Measurements from ENCODE around the gene CDH13. TPM values are rescaled to one million over a fixed set of nuclear protein-coding genes. Genes with fewer than 3 reads are reported as not detected.

The CDH13 gene
- total RNA-seq, 1 donor: 102 TPM

GRCh38 chr16:82846806-82847205 is 220.0 kb downstream of the CDH13 start:
- H3K36me3 ChIP-seq (ENCODE audit: insufficient read depth, low read length): no peaks in the 10 kb centered on the region
- H3K27me3 ChIP-seq (ENCODE audit: insufficient read depth, low read length): no peaks in the 10 kb centered on the region
- TF ChIP-seq CTCF (IDR thresholded peaks at IDR 0.05; ENCODE audit: extremely low read depth, low read depth, low read length): no peak
- no peak overlapping the region for H3K4me3 ChIP-seq (ENCODE audit: insufficient read depth, low read length)
- no peak overlapping the region for H3K4me2 ChIP-seq (ENCODE audit: insufficient read depth, low read length)
- H3K27ac ChIP-seq (ENCODE audit: low read depth, low read length): no peak overlapping the region
- no peak overlapping the region for H2AFZ ChIP-seq (ENCODE audit: low read length)
- H3K4me1 ChIP-seq (ENCODE audit: insufficient read depth, low read length): no peaks in the 10 kb centered on the region
- H3K79me2 ChIP-seq (ENCODE audit: insufficient read depth, low read length): no peaks in the 10 kb centered on the region
- H4K20me1 ChIP-seq (ENCODE audit: insufficient read depth, low read length): no peaks in the 10 kb centered on the region
- H3K9me3 ChIP-seq (ENCODE audit: low read depth, low read length): no peaks in the 10 kb centered on the region
- DNase-seq (ENCODE audit: insufficient read length, low spot score, missing footprints): no peak

DNA sequence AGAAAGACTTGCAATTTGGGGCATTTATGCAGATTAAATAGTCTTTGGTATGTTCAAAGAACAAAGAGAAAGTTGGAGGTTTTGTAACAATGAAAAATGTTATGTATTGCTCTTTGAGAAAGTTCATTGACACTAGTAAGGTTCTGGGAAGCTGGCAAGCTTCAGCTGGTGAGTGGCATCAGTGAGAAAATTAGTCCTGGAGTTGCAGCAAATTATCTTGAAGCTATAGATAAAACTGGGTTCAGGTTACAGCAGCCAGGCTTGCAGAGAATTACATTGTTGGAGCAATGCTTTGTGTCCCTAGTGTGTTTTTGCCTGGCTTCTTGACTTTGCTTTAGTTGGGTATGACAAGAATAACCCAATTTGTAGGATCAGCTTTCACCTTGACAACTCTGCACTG is 221.2 kb downstream of the CDH13 start:
- Histone ChIP-seq H3K36me3 (ENCODE audit: insufficient read depth, low read length) (no peaks in the 10 kb centered on the region), H3K4me3 (ENCODE audit: insufficient read depth, low read length) (no peak overlapping the region), H3K9me3 (ENCODE audit: low read depth, low read length) (no peaks in the 10 kb centered on the region), H3K4me1 (ENCODE audit: insufficient read depth, low read length) (no peaks in the 10 kb centered on the region), H2AFZ (ENCODE audit: low read length) (no peak overlapping the region), H3K27ac (ENCODE audit: low read depth, low read length) (no peak overlapping the region), H3K79me2 (ENCODE audit: insufficient read depth, low read length) (no peaks in the 10 kb centered on the region), H4K20me1 (ENCODE audit: insufficient read depth, low read length) (peaks cover 2% of the 10 kb centered on the region), H3K4me2 (ENCODE audit: insufficient read depth, low read length) (no peak overlapping the region), H3K27me3 (ENCODE audit: insufficient read depth, low read length) (no peaks in the 10 kb centered on the region)
- no peak for TF ChIP-seq CTCF (IDR thresholded peaks at IDR 0.05; ENCODE audit: extremely low read depth, low read depth, low read length)
- no peak for DNase-seq (ENCODE audit: insufficient read length, low spot score, missing footprints)

GRCh38 chr16:82852388-82853008 is 225.7 kb downstream of the CDH13 start:
- Histone ChIP-seq H3K79me2 (ENCODE audit: insufficient read depth, low read length) (no peaks in the 10 kb centered on the region), H4K20me1 (ENCODE audit: insufficient read depth, low read length) (peaks cover 2% of the 10 kb centered on the region), H2AFZ (ENCODE audit: low read length) (no peak overlapping the region), H3K4me3 (ENCODE audit: insufficient read depth, low read length) (no peak overlapping the region), H3K4me2 (ENCODE audit: insufficient read depth, low read length) (no peak overlapping the region), H3K27ac (ENCODE audit: low read depth, low read length) (no peak overlapping the region), H3K27me3 (ENCODE audit: insufficient read depth, low read length) (no peaks in the 10 kb centered on the region), H3K4me1 (ENCODE audit: insufficient read depth, low read length) (peaks cover 2% of the 10 kb centered on the region), H3K9me3 (ENCODE audit: low read depth, low read length) (no peaks in the 10 kb centered on the region), H3K36me3 (ENCODE audit: insufficient read depth, low read length) (no peaks in the 10 kb centered on the region)
- DNase-seq (ENCODE audit: insufficient read length, low spot score, missing footprints): no peak
- no peak for TF ChIP-seq CTCF (IDR thresholded peaks at IDR 0.05; ENCODE audit: extremely low read depth, low read depth, low read length)

- Histone ChIP-seq H3K27ac (ENCODE audit: low read depth, low read length) (no peak overlapping the region), H3K9me3 (ENCODE audit: low read depth, low read length) (no peaks in the 10 kb centered on the region), H3K36me3 (ENCODE audit: insufficient read depth, low read length) (no peaks in the 10 kb centered on the region), H2AFZ (ENCODE audit: low read length) (no peak overlapping the region), H3K79me2 (ENCODE audit: insufficient read depth, low read length) (no peaks in the 10 kb centered on the region), H3K4me2 (ENCODE audit: insufficient read depth, low read length) (peak overlapping the region; percentile 2), H3K4me1 (ENCODE audit: insufficient read depth, low read length) (peaks cover 2% of the 10 kb centered on the region), H3K4me3 (ENCODE audit: insufficient read depth, low read length) (no peak overlapping the region), H4K20me1 (ENCODE audit: insufficient read depth, low read length) (peaks cover 2% of the 10 kb centered on the region), H3K27me3 (ENCODE audit: insufficient read depth, low read length) (no peaks in the 10 kb centered on the region)
- TF ChIP-seq CTCF (IDR thresholded peaks at IDR 0.05; ENCODE audit: extremely low read depth, low read depth, low read length): no peak
- peak; percentile 70 for DNase-seq (ENCODE audit: insufficient read length, low spot score, missing footprints)
Observed at GRCh38 chr16:82855471-82855870, 228.7 kb downstream of the CDH13 start.
